GM18951 (cell line): Measurements from ENCODE around the gene WNT7A.

Experiments
- POLR2A ChIP-seq: IDR thresholded peaks from 4 replicates; pipeline ENCODE4 v1.6.1; 2011; ENCODE audit warnings: mild to moderate bottlenecking; ENCODE audit not compliant: insufficient read length, insufficient read depth; ENCODE audit errors: extremely low read depth
- in situ Hi-C: fragments of 300-500 bp; cut with MboI; formaldehyde crosslinking; loops from one replicate; pipeline ENCODE4 v1.12.0; 2022; ENCODE audit warnings: low sequenced_read_pairs, mixed read lengths, inconsistent platforms; ENCODE audit not compliant: unreplicated experiment

Gene WNT7A

DNA sequence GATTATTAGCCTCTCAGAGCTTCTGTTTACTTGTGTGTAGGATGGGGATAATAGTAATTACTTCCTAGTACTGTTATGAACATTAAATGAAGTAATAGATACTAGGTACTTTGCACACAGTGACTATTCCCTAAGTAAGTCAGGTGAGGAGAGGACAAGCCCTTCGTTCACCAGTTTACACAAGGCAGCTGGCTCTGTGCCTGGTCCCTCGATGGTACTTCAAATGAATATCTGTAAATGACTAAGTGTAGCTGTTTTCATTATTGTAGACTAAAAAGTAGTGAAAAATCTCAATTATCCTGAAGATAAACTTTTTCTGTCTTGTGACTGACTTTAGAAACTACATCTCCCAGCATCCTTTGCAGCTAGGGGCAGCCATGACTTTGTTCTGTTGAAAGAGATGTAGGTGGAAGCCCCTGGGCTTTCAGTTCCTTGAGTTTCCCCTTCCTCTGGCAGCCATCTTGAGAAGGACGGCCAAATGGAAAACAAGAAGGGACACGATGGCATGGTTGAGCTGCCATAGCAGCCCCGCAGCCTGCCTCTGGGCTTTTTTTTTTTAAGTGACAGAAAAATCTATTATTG lies 11.7 kb upstream of the WNT7A start:
- TF ChIP-seq POLR2A, result no peak
- in situ Hi-C loops, result no loop called here

DNA sequence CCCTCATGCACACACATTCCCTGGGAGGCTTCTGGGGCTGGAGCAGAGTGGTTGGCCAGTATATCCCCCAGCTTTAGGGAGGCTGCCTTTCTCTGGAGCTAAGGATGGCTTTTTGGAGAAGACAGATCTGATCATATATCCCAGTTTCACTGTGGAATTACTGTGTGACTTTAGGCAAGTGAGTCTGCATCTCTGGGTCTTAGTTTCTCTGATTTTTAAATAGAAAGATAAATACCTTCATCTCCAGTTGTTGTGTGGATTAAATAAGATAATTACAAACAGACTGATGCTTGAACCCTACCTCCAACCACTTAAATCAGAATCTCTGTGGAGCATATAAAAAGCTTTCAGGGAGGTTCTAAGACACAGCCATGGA lies 11.1 kb upstream of the WNT7A start:
- no peak for TF ChIP-seq POLR2A
- in situ Hi-C loops, result no loop called here

DNA sequence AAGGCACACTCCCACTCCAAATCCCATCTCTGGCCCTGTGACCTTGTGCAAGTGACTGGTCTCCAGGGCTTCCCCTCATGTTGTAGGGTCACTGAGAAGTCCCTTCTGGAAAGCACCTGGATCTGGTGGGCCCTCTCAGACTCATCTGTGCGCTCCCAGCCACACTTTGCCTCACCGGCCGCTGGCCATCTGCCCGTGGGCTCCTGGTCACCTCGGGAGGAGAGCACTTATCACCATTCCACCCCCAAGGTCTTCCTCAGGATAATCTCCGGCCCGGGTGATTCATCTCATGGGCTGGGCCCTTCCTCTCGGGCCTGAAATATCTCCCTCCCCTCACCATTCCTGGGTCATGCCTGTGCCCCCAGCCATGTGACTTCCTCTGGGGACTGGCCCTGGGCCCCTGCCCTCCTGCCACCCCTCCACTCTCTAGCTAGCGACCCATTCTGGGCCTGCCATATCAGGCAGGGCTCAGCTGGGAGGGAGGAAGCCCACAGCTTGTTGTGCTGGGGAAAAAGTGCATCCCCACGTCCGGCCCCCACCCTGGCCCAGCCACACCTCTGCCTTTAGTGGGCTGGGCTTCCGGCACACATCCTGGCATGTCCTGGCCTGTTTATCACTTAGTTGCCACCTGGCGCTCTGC lies 10.6 kb upstream of the WNT7A start:
- in situ Hi-C loops, result no loop called here
- no peak for TF ChIP-seq POLR2A

DNA sequence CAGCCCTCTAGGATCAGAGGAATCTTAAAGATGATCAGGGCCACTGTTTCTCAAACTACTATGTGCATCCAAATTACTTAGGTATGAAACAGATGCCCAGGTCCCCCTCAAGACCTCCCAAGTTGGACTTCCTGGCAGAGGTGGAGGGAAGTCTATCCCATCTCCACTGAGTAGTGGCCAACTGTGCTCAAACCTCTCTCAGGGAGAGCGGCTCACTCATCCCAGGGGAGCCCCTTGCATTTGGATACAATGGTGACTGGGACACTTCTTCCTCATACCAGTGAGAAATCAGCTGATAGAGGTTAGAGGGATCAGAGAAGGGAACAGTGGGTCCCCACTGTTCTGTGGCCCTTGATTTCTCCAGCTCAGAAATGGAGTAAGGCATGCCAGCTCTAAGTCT lies 8.7 kb upstream of the WNT7A start:
- no peak for TF ChIP-seq POLR2A
- in situ Hi-C loops, result no loop called here

DNA sequence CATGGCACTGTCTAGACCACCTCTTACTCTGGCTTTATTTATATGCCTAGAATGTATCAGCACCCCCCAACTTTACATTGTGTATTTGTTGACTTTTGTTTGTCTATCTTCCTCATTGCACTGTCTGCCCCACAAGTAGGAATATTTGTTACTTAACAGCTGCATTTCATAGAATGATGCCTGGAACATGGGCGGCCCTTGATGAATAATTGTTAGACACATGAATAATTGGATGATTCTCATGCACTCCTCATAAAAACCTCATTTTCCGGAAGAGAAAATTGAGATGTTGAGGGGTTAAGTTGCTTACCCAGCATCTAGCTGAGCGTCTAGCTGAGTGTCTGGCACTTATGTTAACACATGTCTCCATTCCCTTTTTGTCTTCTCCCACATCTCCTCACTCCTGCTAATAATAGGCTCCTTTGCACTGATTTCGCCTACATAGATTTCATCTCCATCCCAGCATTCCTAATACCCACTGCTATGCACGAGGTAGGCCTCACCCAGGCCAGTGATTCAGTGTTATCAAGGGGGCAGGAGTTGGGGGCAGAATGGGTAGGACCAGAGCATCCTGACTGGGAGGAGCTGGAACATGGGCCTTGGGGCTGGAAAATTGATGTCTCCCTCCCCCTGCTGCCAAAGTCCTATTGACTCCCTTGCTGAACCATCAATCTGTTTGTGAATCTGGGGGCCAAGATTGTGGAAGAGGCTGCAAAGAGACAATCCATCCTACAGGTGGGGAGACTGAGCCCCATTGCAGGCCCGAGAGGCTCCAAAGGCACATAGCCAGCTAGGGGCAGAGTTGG lies 7.8 kb upstream of the WNT7A start:
- TF ChIP-seq POLR2A, result no peak
- in situ Hi-C loops, result no loop called here

DNA sequence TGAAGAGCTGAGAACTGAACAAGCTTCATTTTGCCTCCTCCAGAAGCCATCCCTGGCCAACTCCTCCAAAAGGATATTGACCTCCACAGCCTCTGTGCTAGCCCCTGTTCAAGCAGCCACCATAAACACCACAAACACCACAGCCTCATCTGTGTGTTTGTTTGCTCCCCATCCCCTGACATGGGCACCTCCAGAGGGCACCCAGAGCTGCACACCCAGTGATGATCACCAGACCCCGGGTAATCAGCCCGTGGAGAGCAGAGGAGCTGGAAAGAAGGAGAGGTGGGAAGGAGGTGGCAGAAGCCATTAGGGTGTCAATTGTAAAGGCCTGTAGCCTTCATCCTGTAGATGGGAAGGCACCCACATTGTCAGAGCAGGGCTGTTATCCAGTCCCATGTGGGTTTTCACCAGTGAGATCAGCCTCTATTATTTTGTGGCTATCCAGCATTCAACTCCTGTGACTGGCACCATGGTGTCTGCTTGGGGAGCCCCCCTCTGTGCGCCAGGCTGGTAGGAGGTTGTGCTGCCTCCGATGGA lies 6.8 kb upstream of the WNT7A start:
- in situ Hi-C loops, result no loop called here

DNA sequence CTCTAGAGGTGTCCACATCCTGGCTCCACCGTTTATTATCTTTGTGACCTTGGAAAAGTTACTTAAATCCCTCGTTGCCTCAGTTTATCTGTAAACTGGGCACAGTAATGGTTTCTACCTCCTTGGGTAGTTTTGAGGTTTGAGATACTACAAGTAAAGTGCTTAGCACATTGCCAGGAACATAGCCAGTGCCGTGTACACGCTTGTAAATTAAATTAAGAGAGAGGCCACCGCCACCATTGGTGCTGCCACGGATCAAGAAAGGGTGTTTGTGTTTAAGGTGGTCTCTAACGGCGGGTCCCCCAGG lies 5.8 kb upstream of the WNT7A start:
- TF ChIP-seq POLR2A, result no peak
- in situ Hi-C loops, result no loop called here

More for the DNA sequence above, 6.8 kb upstream of the WNT7A start:
- TF ChIP-seq POLR2A, result no peak

DNA sequence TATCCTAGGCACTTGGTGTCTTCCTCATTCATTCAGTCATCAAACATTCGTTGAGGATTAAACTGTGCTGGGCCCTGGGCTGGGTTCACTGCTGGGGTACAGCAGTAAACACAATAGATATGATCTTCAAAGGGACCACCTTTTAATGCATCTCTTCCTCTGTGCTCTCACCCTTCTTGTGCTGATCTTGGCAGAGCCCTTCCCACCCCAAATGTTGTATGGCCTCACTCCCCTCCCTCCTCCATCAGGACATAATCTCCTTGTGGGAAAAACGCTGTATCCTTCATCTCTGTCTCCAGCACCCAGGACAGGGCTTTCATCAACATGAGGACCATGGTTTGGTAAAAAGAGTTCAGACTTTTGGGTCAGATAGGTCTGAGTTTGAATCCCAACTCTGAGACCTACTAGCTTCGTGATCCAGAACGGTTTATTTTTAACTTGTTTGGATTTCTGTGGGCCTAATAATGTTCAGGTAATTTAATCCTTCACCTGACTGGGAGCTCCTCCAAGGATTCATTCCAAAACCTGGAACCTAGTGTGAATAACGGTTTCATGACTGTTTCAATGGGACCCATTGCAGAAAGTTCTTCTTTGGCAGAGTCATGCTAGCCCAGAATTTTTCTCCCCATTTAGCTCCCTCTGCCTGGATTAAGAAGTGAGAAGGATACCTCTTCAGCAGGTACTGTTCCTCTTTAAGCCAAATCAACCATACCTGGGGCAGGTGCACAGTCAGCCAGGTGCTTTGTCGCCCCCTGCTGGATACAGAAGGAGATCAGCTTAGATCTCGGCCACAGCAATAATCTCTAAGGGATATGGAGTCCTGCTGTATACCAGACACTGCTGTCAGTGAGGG lies 5.2 kb upstream of the WNT7A start:
- TF ChIP-seq POLR2A, result no peak
- in situ Hi-C loops, result no loop called here

DNA sequence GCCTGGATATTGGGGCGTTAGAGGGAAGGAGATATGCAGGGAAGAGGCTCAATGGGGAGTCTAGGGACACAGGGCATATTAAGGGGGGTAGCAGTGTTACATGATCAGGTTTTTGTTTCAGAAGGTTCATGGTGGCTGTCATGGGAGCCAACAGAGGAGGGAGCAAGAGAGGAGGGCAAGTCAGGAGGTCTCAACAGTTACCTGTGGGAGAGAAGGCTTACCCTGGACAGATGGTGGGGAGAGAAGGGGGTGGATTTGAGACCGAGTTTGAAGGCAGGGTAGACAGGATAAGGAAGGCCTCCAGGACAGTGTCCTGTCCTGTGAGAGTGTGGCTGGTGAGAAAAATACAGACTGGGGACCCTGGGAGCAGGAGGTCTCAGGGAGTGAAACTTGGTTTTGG lies 3.8 kb upstream of the WNT7A start:
- TF ChIP-seq POLR2A, result no peak
- in situ Hi-C loops, result no loop called here

DNA sequence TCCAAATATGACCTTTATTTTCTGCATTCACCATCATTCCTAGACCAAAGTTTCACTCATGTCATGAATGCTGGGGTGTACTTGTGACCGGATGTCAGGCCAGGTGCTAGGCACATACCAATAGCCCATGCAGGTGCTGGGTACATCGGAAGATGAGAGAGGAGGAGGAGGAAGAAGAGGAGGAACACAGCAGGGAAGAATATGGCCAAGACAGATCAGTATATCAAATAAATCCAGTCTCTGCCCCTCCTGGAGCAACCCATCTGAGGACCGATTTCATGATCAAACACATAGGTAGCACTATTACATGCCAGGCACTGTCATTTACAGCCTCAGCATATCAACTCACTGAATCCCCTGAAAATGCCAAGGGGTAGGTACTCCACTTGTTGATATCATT lies 3.0 kb upstream of the WNT7A start:
- TF ChIP-seq POLR2A, result no peak
- in situ Hi-C loops, result no loop called here

DNA sequence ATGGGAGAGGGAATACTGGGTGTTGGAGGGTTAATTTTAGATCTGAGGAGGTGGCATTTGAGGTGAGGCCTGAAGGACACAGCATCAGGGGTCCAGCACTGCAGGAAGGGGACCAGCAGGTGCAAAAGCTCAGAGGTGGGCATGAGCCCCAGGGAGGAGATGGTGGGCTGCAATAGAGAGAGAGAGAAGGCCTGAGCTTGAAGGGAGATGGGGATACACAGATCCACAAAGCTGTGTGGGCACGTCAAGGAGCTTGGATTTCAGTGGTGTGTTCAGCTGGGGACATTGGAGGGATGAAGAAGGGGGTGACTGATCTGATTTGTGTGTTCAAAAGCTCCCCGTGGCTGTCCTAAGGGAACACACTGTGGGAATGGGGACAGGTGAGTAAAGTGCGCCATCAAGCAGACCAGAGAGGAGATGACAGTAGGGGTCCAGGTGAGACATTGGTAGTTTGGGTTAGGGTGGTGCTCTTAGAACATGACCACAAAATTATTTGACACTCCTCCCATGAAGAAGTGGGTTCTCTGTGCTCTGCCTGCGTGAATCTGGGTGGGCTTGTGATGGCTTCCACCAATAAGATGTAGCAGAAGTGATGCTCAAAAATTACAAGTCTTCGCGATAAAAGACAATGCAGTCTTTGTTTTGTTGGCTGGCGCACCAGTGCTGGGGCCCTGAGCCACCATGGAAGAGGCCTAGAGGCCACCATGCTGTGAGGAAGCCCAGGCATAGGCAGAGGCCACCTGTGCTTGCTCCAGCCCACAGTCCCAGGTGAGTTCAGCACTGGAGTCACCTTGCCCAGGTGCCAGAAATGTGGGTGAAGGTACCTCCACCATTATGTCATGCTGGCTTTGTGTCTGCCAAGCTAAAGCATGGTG lies 1.9 kb upstream of the WNT7A start:
- in situ Hi-C loops, result no loop called here
- TF ChIP-seq POLR2A, result no peak

DNA sequence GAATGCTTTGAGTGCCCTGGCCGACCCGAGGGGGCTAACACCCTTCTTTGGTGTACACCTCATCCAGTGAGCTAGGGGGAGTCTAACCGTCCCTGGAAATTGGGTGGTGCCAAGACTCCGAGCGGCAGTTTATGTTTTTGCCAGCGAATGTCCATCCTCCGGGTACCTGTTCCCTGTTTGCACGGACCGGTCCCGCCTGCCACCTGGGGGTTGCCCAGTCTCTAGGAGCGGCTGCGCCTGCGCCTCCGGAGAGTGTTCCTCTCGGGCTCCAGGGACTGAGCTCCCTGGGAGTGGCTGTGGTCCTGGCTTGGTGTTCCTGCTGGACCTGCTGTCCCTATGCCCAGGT lies 913 bp upstream of the WNT7A start:
- in situ Hi-C loops, result no loop called here
- no peak for TF ChIP-seq POLR2A
